T follicular helper cell (primary cell): Measurements from ENCODE around the gene C19orf47.
"Not testable (repeated sequence)": the region's sequence is repeated elsewhere in the genome, so short reads cannot be mapped to it uniquely, and the experiment has no call there.

Experiments
- DNase-seq: peaks from one replicate; pipeline ENCODE4 v3.0.0-alpha.2; 2020; ENCODE audit warnings: low read depth

Gene C19orf47

DNA sequence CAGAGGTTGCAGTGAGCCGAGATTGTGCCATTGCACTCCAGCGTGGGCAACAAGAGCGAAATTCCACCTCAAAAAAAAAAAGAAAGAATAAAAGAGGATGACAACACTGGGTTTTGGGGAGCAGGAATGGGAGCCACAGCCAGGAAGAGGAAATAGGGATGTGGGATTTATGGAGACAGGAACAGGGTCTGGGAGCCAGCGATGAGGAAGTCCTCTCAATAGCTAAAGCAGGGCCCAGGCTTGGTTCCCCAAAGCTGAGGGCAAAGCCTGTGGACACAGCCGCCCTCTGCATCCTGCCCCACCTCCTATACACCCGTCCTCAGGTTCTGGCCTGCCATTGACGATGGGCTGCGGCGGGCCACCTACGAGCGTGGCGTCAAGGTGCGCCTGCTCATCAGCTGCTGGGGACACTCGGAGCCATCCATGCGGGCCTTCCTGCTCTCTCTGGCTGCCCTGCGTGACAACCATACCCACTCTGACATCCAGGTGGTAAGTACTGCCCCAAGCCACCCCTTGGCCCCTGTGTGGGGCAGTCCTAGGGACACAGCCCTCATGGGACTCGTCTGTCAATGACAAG is 28.2 kb upstream of the C19orf47 start:
- no peak for DNase-seq

DNA sequence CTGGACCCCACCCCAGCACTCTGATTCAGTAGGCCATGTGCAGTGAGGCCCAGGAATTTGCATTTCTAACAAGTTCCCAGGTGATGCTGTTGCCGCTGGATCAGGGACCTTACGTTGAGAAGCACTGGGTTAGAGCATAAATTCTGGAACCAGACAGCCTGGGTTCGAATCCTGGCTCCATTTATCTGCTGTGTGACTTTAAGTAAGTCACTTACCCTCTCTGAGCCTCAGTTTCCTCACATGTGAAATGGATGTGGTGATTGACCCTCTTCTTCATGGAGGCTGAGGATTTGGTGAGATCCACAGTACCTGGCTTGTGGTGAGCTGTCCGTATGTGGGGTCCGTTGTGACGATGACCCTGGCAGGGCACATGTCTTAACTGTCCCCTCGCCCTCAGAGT is 25.9 kb upstream of the C19orf47 start:
- DNase-seq: no peak

DNA sequence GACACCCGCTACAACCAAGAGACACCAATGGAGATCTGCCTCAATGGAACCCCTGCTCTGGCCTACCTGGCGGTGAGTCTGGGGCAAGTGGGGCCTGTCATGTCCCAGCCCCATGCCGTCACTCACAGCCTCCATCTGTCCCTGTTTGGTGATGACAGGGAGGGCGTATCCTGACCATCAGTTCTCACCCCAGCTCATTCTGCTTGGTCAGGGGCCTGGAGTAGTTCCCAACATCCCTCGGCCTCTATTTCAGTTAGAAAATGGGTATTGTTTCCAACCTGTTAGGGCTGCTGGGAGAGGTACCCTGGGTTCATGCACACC is 23.6 kb upstream of the C19orf47 start:
- no peak for DNase-seq

DNA sequence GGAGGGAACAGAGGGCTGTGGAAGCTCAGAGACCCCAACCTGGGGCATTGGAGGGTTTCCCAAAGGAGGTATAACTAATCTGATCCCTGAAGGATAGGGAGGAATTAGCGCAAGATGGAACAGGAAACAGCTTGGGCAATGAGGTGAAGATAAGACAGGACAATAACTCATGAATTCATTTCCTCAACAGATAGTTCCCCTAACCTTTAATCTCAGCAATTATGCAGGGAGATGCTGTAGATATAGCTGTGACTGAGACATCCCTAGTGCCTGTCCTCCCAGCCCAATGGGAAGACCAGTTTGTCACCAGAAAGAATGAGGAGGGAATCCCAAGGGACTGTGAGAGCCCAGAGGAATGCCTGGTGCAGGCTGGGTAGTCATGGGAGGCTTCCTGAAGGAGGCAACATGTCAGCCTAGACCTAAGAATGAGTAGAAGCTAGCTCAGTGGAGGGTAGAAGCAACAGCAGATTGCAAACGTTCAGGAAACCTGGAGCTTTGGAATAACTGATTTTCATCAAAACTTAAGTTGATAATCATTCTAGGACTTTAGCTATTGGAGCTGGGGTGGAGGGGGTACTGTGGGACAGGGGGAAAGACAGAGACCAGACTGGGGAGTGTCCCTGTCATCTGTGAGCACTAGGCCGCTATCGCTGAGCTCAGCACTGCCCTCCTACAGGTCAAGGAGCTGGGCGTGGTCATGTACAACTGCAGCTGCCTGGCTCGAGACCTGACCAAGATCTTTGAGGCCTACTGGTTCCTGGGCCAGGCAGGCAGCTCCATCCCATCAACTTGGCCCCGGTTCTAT is 23.0 kb upstream of the C19orf47 start:
- no peak for DNase-seq

DNA sequence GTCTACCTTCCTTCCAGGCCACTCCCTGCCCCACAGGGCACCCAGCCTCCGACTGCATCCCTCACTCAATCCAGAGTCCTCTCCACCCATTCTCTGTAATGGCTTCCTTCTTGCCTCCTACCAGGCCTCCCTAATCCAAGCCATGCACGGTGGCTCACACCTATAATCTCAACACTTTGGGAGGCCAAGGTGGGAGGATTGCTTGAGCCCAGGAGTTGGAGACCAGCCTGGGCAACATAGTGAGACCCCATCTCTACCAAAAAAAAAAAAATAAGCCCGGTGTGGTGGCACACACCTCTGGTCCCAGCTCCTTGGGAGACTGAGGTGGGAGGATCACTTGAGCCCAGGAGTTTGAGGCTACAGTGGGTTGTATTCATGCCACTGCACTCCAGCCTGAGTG is 22.1 kb upstream of the C19orf47 start:
- DNase-seq: not testable (repeated sequence)

DNA sequence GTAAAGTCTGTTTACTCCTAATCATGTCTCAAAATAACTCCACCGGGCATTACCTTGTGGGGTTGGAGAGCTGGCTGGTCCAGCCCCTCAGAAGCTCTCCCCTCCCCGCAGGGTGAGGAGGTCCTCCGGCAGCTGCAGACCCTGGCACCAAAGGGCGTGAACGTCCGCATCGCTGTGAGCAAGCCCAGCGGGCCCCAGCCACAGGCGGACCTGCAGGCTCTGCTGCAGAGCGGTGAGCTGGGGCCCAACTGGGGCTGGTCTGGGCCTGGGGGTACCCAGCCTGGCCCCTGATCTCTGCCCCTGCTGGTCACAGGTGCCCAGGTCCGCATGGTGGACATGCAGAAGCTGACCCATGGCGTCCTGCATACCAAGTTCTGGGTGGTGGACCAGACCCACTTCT is 21.6 kb upstream of the C19orf47 start:
- no peak for DNase-seq

DNA sequence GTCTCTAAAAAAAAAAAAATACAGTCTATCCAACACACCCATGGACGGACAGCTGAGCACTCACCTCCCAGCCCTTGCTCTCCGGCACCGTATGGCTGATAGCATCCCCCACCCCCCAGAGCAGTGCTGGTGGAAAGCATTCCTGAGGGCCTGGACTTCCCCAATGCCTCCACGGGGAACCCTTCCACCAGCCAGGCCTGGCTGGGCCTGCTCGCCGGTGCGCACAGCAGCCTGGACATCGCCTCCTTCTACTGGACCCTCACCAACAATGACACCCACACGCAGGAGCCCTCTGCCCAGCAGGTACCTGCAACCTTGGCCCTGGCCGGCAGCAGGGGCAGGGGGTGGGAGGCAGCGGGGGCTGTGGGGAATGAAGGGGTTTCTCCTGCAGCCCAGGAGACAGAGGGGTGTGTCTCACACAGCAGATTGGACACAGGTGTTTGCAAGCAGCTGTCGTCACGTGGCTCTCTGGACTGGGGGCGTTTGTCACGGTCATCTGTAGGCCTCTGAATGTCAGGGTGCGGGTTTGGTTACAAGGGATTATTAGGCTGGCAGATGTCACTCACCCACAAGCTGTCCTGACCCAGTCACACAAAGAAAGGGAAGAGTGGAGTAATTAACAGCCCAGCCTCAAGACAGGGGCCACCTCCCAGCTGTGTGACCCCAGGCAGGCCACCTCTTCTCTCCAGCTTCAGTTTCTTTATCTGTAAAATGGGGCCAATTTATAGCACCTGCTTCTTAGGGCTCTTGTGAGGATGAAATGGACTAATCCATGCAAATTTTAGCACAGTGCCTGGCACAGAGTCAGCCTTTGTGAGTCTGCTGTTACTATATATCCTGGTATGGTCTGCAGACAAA is 19.6 kb upstream of the C19orf47 start:
- DNase-seq: no peak

DNA sequence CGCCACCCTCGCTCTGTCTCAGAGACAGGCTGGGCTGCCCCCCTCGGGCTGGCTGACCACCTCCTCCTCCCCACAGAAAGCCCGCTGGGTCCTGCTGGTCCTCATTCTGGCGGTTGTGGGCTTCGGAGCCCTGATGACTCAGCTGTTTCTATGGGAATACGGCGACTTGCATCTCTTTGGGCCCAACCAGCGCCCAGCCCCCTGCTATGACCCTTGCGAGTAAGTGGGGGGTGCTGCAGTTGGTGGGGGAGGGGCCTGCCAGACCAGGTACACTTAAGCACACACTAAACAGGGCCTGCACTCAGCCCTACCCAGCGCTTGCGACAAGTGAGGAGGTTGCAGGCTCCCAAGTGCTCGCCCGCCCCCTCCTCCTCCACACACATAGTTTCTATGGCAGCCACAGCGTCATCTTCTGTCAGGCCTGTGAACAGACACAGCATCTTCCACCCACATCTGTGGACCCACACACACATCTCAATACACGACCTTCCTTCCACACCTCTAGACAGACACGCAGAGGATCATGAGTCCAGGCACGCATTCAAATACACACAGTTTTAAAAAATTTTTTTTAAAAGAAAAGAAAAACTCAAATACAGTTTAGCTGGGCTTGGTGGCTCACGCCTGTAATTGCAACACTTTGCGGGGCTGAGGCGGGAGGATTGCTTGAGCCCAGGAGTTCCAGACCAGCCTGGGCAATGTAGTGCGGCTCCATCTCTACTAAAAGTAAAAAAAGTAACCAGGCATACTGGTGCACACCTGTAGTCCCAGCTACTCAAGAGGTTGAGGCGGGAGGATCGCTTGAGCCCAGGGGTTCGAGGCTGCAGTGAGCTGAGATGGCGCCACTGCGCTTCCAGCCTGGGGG is 18.7 kb upstream of the C19orf47 start:
- no peak for DNase-seq

DNA sequence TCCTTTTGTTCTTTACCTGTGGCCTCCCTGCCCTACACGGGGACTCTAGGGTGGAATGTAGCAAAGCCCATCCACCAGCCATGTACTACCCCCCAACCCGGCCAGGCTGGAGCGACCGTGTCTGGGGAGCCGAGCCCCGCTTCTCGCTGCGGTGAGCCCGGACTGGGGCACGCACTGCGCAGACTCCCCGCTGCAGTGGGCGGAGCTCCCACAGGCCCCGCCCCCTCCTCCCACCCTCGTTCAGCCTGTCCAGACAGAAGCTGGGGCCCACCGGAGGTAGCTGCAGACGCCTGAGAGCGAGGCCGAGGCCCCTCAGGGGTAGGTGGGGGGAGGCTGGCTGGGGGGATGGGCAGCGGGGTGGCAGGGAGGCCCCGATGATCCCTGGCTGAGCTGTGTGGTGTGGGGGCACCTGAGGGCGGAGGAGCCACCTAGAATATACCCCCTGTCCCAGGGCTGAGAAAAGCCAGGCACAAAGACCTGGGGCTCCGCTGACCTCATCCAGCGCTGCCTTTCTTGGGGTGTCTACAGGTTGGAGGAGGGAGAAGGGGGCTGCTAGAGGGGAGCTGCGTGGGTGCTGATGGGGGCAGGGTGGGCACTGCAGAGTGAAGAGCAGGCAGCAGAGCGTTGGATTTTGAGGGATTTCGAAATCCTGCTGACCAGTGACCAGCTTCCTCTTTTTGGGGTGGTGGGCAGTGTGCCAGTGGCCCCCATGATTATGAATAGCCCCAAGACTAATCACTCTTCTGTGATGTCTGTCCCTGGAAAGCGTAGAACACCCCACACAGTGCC is 17.6 kb upstream of the C19orf47 start:
- DNase-seq: no peak

DNA sequence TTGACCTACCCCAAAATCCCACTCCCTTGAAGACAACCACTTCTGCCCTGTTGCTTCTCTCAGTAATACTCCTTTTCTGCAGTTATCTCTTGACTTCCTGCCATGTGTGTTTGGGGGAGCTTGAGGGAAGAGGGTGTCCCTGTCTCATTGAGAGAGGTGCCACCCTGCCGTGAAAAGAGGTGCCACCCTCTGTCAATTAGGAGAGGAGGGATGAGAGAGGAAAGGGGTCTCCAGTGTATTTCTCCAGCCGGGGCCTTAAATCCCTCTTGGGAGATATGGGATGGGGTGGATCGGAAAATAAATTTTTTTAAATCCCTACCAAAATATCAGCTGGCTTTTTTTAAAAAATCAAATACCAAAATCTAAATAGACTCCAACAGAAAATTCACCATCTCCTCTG is 16.8 kb upstream of the C19orf47 start:
- DNase-seq: no peak

DNA sequence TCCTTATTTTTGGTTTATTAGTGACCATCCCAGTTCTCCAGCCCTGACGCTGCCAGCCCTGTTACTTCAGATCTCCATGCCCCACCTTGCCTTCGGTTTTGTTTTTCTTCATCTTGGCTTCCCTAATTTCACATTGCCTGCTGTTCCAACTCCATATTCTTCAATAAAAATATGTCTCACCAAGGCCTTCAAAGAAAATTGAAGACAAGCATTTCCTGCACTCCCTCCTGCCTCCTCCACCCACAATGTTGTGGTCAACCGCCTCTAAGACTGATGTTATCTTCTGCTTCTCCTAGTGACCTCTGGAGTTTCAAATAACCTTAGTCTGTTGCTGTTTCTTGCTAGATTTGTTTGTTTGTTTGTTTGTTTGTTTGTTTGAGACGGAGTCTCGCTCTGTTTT is 14.9 kb upstream of the C19orf47 start:
- no peak for DNase-seq

DNA sequence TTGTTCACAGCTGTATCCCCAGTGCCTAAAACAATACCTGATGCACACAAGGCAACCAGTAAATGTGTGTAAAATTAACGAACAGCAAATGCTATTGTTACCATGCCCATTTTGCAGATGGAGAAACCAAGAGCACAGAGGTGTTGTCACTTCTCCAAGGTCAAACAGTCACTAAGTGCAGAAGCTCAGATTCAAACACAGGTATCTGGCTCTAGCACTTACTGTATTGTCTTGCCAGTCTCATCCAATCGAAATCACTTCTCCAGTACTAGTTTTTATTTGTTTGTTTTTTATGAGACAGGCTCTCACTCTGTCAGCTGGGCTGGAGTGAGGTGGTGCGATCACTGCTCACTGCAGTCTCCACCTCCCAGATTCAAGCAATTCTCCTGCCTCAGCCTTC is 14.0 kb upstream of the C19orf47 start:
- DNase-seq: no peak

DNA sequence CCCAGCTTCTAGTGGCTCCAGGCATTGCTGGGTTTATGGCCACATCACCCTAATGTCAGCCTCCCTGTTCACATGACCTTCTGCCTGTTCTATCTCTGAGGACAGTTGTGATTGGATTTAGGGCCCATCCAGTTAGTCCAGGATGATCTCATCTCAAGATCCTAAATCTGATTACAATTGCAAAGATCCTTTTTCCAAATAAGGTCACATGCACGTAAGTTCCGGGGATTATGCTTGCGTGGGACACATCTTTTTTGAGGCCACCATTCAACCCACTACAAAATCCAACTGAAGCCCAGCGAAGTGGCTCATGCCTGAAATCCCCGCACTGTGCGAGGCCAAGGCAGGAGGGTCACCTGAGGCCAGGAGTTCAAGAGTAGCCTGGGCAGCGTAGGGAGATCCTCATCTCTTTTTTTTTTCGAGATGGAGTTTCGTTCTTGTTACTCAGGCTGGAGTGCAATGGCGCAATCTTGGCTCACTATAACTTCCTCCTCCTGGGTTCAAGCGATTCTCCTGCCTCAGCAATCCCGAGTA is 12.6 kb upstream of the C19orf47 start:
- DNase-seq: no peak

DNA sequence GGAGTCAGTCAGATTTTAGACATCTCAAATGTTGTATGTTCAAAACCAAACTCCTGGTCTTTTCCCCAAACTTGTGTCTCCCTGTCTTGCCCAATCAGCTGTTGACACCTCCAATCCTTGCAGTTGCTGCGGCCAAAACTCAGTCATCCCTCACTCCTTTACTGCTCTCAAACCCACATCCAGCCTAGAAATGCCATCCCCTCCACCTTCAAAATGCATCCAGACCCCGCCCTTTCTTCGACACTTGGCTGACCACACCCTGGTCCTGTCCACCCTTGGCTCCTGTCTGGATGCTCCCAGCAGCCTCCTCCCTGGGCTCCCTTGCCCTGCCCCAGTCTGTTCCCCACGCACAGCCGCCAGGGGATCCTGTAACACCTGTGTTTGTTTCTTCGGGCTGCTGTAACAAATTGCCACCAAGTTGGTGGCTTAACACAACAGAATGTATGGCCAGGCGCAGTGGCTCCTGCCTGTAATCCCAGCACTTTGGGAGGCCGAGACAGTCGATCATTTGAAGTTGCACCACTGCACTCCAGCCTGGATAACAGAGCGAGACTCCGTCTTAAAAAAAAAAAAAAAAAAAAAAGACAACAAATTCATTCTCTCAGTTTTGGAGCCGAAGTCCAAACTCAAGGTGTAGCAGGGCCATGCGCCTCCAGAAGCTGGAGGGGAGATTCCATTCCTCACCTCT is 12.0 kb upstream of the C19orf47 start:
- DNase-seq: no peak

DNA sequence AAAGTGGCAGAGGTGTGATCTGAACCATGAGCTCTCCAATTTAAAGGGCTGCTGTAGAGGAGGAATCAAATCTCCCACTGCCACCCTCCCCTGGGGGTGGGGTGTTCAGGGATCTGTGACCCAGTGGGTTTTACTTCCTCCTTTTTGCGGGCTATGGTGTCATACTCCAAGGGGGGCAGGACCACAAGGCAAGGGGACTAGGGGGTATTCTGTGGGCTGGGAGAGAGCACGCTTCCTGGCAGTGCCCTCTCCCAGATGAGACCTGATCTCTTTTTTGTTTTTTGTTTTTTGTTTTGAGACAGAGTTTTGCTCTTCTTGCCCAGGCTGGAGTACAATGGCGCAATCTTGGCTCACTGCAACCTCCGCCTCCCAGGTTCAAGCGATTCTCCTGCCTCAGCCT is 10.6 kb upstream of the C19orf47 start:
- DNase-seq: no peak

DNA sequence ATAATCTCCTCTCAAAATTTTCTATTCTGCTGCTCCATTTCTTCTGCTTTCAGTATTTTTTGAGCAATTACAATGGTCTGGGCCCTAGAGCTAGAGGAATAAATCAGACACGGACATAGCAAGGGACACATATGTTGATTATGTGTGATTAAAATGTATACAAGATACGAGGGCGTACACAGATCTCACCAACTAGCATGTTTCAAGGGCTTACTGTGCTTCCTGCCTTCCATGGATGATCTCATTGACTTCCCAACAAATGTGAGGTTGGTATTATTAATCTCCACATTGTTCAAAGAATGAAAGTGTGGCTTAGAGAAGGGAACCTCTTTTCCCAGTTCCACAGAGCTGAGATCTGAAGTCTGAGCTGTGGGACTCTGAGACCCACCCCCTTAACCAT is 9.4 kb upstream of the C19orf47 start:
- DNase-seq: no peak

DNA sequence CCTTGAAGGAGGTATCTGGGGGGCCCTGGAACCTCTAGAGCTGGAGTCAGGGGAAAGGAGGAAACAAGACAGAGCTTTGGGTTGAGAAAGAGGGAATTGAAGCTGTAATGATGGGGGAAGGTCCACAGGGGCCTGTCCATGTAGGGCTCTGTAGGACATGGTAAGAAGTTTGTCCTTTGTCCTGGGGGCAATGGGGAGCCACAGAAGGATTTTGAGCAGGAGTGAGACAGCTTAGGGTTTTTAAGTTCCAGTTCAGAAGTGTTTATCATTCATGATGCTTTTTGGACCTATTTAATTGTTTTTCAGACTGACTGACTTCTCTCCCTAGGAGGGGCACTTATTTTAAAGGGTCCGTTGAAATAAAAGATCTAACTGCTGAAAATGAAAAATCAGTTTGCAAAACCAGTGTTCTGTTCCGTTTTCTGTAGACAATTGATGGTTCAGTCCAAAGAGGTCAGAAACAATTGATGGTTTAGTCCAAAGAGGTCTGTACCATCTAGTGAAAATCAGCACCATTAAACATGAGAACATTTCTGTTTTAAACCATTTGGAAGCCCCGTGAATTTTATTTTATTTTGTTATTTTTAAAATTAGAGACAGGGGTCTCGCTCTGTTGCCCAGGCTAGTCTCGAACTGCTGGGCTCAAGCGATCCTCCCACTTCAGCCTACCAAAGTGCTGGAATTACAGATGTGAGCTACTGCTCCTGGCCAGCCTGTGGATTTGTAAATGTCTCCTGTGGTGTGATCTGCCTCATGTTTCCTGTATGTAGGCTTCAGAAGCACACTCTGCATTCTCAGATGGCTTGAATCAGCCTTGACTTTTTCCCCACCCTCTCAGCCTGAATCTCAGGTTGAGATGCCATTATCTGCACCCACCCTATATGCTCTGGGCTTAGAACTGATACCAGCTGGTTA is 8.7 kb upstream of the C19orf47 start:
- DNase-seq: no peak

DNA sequence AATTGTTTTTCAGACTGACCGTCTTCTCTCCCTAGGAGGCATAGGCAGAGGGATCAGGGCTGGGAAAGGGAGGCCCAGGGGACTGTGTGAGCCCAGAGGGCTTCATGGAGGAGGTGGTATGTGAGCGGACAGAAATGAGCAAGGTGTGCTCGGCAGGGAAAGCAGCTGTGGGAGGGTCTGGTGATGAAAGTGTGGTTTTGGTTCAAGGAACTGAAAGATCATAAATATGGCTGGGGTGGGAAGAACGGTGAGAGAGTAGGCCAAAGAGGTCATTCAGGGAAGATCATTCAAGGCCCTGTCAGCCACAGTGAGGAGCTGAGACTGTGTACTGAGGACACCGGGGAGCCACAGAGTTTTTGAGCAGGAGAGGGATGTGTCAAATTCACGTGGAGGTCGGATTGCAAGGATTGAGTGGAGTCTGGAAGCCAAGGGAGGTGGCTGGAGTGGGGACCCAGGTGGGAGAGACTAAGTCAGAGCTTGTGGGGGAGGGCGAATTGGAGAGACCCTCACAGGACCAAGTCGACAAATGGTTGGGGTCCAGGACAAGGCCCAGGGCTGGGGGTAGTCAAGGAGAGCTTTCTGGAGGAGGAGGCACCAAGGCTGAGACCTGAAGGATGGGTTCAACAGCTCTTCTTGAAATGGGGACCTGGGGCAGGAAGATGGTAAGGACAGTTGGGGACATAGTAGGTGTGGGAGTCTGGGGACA is 7.9 kb upstream of the C19orf47 start:
- no peak for DNase-seq
